Body of pancreas (tissue), 4 donors: ENCODE results near the gene EDEM2.

ENCODE experiments used
- CTCF ChIP-seq, 7 experiments: fragments of 450-650 bp in 4 of 7; fragments of 200-600 bp in 3 of 7; sonication (generic) in 3 of 7; IDR thresholded peaks; one replicate each; pipeline ENCODE4 v1.5.1; 2016 to 2019; ENCODE audit warnings: antibody characterized with exemption in 7 of 7
- POLR2A ChIP-seq, 3 donors: fragments of 450-650 bp; IDR thresholded peaks; one replicate each; pipeline ENCODE4 v1.6.1; 2016; ENCODE audit warnings: antibody characterized with exemption in 3 of 3, mild to moderate bottlenecking in 2 of 3

DNA sequence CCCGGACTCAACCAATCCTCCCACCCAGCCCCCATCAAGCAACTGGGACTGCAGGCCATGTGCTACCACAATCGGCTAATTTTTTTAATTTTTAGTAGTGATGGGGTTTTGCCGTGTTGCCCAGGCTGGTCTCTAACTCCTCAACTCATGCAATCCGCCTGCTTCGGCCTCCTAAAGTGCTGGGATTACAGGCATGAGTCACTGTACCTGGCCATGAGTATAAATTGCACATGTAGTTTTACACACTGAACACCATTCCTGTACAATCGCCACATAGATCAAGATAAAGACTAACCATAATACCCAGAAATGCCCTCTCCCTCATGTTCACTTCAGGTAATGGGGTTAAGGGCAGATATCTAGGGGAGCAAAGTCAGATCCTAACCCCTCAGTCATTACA is 80.9 kb downstream of the EDEM2 start:
- TF ChIP-seq CTCF (IDR thresholded peaks at IDR 0.05) (no peak), POLR2A (IDR thresholded peaks at IDR 0.05) (no peak)
